K562 (cell line): ENCODE data around the gene FRRS1L. TPM values are rescaled to one million over a fixed set of nuclear protein-coding genes. Genes with fewer than 3 reads are reported as not detected.

Experiments used
- ASH1L ChIP-seq: fragments of 450-650 bp; IDR thresholded peaks from 2 replicates; pipeline ENCODE4 v1.6.1; 2018; ENCODE audit warnings: borderline replicate concordance, mild to moderate bottlenecking, low read depth; ENCODE audit not compliant: partially characterized antibody
- CAMTA2 ChIP-seq: fragments of 250-450 bp; sonication (Bioruptor Pico); conservative IDR thresholded peaks from 2 replicates; pipeline ENCODE4 v1.5.1; 2022
- CCAR2 ChIP-seq: fragments of 200-400 bp; formaldehyde crosslinking; IDR thresholded peaks from 2 replicates; pipeline ENCODE4 v1.6.1; 2017; ENCODE audit warnings: mild to moderate bottlenecking, low read depth, low read length
- ETV5 ChIP-seq: sonication (generic); formaldehyde crosslinking; IDR thresholded peaks from 2 replicates; pipeline ENCODE4 v1.4.0; 2020; ENCODE audit warnings: low read depth, mild to moderate bottlenecking, missing genetic modification reagents
- GTF2B ChIP-seq: IDR thresholded peaks from 2 replicates; pipeline ENCODE4 v1.6.1; 2011; ENCODE audit not compliant: insufficient read length; ENCODE audit errors: extremely low read depth
- MEIS2 ChIP-seq: fragments of 450-650 bp; IDR thresholded peaks from 2 replicates; pipeline ENCODE4 v1.6.1; 2014; ENCODE audit warnings: mild to moderate bottlenecking; ENCODE audit not compliant: partially characterized antibody
- MIER1 ChIP-seq: fragments of 450-650 bp; IDR thresholded peaks from 2 replicates; pipeline ENCODE4 v1.6.1; 2016; ENCODE audit warnings: antibody characterized with exemption, mild to moderate bottlenecking, low read depth
- NR1H2 ChIP-seq: sonication (generic); formaldehyde crosslinking; IDR thresholded peaks from 2 replicates; pipeline ENCODE4 v1.4.0; 2020; ENCODE audit warnings: mild to moderate bottlenecking, missing genetic modification reagents
- SMAD3 ChIP-seq: fragments of 450-650 bp; formaldehyde crosslinking; conservative IDR thresholded peaks from 2 replicates; pipeline ENCODE4 v1.4.0; 2020; ENCODE audit warnings: mild to moderate bottlenecking
- SP2 ChIP-seq: IDR thresholded peaks from 2 replicates; pipeline ENCODE4 v1.6.1; 2011; ENCODE audit warnings: mild to moderate bottlenecking, low read depth, low read length, moderate library complexity; ENCODE audit not compliant: poor library complexity, severe bottlenecking; ENCODE audit errors: extremely low read depth
- VEZF1 ChIP-seq: fragments of 200-800 bp; sonication (Bioruptor generic); IDR thresholded peaks from 2 replicates; pipeline ENCODE4 v1.6.1; 2017; ENCODE audit warnings: missing genetic modification characterization, missing compliant biosample characterization
- ZNF133 ChIP-seq: fragments of 250-450 bp; sonication (Bioruptor Pico); IDR thresholded peaks from 2 replicates; pipeline ENCODE4 v1.4.0; 2020; ENCODE audit warnings: mild to moderate bottlenecking
- ZNF253 ChIP-seq: fragments of 250-450 bp; sonication (Bioruptor Pico); conservative IDR thresholded peaks from 2 replicates; pipeline ENCODE4 v1.6.1; 2021; ENCODE audit warnings: mild to moderate bottlenecking
- polyA plus RNA-seq, 8 experiments: library from polyadenylated mRNA; depleted of rRNA in 4 of 8; stranded (reverse) in 5 of 8; unstranded in 3 of 8; fragments of >200 nt; fragmentation: Nextera tagmentation in 2 of 8; fragmentation: Illumina TruSeq in 1 of 8; extraction: Ambion mirVana in 2 of 8; extraction: Trizol in 1 of 8; gene quantifications; 2 replicates each; pipeline versions ENCODE4 v1.2.1 to v1.2.3, GENCODE V29; 2011 to 2014; ENCODE audit warnings: inconsistent platforms in 1 of 8, missing spikeins in 1 of 8
- total RNA-seq, 7 experiments: library from RNA; depleted of rRNA in 6 of 7; stranded (reverse); fragments of >200 nt in 6 of 7; fragmentation: Illumina TruSeq in 2 of 7; extraction: Trizol in 2 of 7; gene quantifications; 2 replicates each; pipeline versions ENCODE4 v1.2.1 to v1.2.3, GENCODE V29; 2011 to 2021; ENCODE audit warnings: low replicate concordance in 1 of 7
- TF ChIP-seq, protein P1 (sequence below): fragments of 450-650 bp; formaldehyde crosslinking; IDR thresholded peaks from 2 replicates; pipeline ENCODE4 v1.4.0; 2020; ENCODE audit warnings: mild to moderate bottlenecking, moderate library complexity
- TF ChIP-seq, protein P2 (sequence below): sonication (generic); formaldehyde crosslinking; IDR thresholded peaks from 2 replicates; pipeline ENCODE4 v1.8.0; 2023; ENCODE audit warnings: mild to moderate bottlenecking, missing genetic modification reagents
- TF ChIP-seq, protein P3 (sequence below): fragments of 250-450 bp; sonication (Bioruptor Pico); IDR thresholded peaks from 2 replicates; pipeline ENCODE4 v1.8.0; 2021; ENCODE audit warnings: borderline replicate concordance, mild to moderate bottlenecking, moderate library complexity; ENCODE audit not compliant: poor library complexity, severe bottlenecking
- TF ChIP-seq, protein P4 (sequence below): sonication (generic); formaldehyde crosslinking; IDR thresholded peaks from 2 replicates; pipeline ENCODE4 v1.8.1; 2023; ENCODE audit warnings: mild to moderate bottlenecking, missing genetic modification reagents, moderate library complexity

FRRS1L gene
- total and polyA plus RNA-seq, 9 of the 15 experiments (the other 6 are each of a cell fraction or from before 2014, with no cell fraction given) = under 0.01 to 0.04 (median 0.03) TPM; not detected in 5

DNA sequence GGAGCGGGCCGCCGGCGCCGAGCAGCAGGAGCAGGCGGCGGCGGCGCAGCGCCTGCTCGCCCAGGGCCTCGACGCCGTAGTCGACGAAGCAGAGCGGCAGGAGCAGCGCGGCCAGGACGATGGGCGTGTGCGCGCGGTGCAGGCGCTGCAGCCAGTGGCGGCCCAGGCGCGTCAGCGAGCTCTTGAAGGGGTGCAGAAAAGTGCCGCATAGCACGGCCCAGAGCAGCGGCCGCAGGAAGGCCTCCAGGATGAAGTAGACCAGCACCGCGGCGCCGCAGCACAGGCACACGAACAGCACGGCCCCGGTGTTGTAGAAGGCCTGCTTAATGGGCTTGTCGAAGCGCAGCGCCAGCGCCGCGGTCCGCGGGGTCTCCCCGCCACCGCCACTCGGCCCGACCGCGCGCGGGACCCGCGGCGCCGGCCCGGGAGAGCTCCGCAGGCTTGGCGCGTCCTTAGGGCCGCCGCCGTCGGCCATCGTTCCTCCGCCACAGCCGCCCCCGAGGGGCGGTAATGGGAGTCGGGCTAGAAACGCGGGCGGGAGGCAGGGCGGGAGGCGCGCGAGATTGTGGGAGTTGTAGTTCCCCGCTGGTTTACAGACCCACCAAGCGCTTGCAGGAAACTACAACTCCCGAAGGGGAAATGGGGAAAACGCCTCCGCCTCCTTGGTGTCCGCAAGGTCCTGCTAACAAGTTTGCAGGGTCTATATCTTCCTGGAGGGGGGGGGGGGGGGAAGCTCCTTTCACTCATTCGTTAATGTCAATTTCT is 47.4 kb downstream of the FRRS1L start, which contains the start of gene TMEM245 (continued):
- peak; percentile 98 for TF ChIP-seq VEZF1
- TF ChIP-seq MIER1 = no peak
- TF ChIP-seq SP2 = no peak
- TF ChIP-seq CCAR2 = no peak
- TF ChIP-seq MEIS2 = peak; percentile 58
- TF ChIP-seq NR1H2 (CRISPR knock-in tag) = no peak
- no peak for TF ChIP-seq SMAD3 (CRISPR knock-in tag)
- peak; percentile 51 for TF ChIP-seq ASH1L
- TF ChIP-seq CAMTA2 = no peak
- no peak for TF ChIP-seq ZNF253 (CRISPR knock-in tag)
- TF ChIP-seq, protein P1, sequence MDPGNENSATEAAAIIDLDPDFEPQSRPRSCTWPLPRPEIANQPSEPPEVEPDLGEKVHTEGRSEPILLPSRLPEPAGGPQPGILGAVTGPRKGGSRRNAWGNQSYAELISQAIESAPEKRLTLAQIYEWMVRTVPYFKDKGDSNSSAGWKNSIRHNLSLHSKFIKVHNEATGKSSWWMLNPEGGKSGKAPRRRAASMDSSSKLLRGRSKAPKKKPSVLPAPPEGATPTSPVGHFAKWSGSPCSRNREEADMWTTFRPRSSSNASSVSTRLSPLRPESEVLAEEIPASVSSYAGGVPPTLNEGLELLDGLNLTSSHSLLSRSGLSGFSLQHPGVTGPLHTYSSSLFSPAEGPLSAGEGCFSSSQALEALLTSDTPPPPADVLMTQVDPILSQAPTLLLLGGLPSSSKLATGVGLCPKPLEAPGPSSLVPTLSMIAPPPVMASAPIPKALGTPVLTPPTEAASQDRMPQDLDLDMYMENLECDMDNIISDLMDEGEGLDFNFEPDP (CRISPR knock-in tag) = no peak
- no peak for TF ChIP-seq ETV5 (CRISPR knock-in tag)
- TF ChIP-seq ZNF133 = no peak
- no peak for TF ChIP-seq GTF2B
- TF ChIP-seq, protein P2, sequence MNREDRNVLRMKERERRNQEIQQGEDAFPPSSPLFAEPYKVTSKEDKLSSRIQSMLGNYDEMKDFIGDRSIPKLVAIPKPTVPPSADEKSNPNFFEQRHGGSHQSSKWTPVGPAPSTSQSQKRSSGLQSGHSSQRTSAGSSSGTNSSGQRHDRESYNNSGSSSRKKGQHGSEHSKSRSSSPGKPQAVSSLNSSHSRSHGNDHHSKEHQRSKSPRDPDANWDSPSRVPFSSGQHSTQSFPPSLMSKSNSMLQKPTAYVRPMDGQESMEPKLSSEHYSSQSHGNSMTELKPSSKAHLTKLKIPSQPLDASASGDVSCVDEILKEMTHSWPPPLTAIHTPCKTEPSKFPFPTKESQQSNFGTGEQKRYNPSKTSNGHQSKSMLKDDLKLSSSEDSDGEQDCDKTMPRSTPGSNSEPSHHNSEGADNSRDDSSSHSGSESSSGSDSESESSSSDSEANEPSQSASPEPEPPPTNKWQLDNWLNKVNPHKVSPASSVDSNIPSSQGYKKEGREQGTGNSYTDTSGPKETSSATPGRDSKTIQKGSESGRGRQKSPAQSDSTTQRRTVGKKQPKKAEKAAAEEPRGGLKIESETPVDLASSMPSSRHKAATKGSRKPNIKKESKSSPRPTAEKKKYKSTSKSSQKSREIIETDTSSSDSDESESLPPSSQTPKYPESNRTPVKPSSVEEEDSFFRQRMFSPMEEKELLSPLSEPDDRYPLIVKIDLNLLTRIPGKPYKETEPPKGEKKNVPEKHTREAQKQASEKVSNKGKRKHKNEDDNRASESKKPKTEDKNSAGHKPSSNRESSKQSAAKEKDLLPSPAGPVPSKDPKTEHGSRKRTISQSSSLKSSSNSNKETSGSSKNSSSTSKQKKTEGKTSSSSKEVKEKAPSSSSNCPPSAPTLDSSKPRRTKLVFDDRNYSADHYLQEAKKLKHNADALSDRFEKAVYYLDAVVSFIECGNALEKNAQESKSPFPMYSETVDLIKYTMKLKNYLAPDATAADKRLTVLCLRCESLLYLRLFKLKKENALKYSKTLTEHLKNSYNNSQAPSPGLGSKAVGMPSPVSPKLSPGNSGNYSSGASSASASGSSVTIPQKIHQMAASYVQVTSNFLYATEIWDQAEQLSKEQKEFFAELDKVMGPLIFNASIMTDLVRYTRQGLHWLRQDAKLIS (CRISPR knock-in tag) = no peak
- TF ChIP-seq, protein P3, sequence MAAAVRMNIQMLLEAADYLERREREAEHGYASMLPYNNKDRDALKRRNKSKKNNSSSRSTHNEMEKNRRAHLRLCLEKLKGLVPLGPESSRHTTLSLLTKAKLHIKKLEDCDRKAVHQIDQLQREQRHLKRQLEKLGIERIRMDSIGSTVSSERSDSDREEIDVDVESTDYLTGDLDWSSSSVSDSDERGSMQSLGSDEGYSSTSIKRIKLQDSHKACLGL = no peak
- TF ChIP-seq, protein P4, sequence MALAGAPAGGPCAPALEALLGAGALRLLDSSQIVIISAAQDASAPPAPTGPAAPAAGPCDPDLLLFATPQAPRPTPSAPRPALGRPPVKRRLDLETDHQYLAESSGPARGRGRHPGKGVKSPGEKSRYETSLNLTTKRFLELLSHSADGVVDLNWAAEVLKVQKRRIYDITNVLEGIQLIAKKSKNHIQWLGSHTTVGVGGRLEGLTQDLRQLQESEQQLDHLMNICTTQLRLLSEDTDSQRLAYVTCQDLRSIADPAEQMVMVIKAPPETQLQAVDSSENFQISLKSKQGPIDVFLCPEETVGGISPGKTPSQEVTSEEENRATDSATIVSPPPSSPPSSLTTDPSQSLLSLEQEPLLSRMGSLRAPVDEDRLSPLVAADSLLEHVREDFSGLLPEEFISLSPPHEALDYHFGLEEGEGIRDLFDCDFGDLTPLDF (CRISPR knock-in tag) = peak; percentile 56; the same call in 1 of the 2 replicates
